ENCODE measurements around the gene SNX5. TPM values are rescaled to one million over a fixed set of nuclear protein-coding genes. Genes with fewer than 3 reads are reported as not detected.

Gene SNX5
- total RNA-seq, 1 experiment from 2014 or later: 90.8 TPM

DNA sequence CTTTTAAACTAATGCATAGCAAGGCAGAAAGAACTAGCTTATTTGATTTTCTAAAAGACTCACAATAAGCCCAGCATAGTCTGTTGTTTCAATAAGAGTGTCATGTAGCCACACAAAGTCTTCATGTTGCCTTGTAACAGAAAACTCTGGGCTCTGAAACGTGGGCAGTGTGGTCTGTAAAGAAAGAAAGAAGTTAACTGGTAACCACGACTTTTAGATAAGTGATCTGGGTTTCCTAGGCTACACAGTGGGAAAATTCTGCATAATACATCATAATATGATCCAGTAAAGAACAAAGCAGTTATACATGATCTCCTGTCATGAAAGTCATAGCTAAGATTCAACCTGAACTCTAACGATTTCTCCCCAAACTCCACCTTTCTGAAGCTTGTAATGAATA is 13.3 kb downstream of the SNX5 start:
- Histone ChIP-seq H3K27ac (ENCODE audit: low read length) (no peak overlapping the region), H3K36me3 (ENCODE audit: control insufficient read depth, insufficient read depth, low read length) (peaks cover 50% of the 10 kb centered on the region), H3K4me3 (ENCODE audit: low read depth in 2 of 2, low read length in 2 of 2) (no peak overlapping the region), H3K9me3 (ENCODE audit: control insufficient read depth, insufficient read depth, low read depth, low read length) (no peaks in the 10 kb centered on the region), H3K27me3 (ENCODE audit: control insufficient read depth, insufficient read depth, low read length) (no peaks in the 10 kb centered on the region), H3K4me1 (ENCODE audit: control insufficient read depth, insufficient read depth, low read length) (peaks cover 28% of the 10 kb centered on the region)
- TF ChIP-seq SIN3A (IDR thresholded peaks at IDR 0.05; ENCODE audit: borderline replicate concordance, insufficient read depth, low read depth, low read length) (no peak), TCF7L2 (IDR thresholded peaks at IDR 0.05; ENCODE audit: low read depth, low read length) (no peak), POLR2AphosphoS5 (IDR thresholded peaks at IDR 0.05; ENCODE audit: low read depth, low read length) (no peak)
- TF ChIP-seq, protein P1, sequence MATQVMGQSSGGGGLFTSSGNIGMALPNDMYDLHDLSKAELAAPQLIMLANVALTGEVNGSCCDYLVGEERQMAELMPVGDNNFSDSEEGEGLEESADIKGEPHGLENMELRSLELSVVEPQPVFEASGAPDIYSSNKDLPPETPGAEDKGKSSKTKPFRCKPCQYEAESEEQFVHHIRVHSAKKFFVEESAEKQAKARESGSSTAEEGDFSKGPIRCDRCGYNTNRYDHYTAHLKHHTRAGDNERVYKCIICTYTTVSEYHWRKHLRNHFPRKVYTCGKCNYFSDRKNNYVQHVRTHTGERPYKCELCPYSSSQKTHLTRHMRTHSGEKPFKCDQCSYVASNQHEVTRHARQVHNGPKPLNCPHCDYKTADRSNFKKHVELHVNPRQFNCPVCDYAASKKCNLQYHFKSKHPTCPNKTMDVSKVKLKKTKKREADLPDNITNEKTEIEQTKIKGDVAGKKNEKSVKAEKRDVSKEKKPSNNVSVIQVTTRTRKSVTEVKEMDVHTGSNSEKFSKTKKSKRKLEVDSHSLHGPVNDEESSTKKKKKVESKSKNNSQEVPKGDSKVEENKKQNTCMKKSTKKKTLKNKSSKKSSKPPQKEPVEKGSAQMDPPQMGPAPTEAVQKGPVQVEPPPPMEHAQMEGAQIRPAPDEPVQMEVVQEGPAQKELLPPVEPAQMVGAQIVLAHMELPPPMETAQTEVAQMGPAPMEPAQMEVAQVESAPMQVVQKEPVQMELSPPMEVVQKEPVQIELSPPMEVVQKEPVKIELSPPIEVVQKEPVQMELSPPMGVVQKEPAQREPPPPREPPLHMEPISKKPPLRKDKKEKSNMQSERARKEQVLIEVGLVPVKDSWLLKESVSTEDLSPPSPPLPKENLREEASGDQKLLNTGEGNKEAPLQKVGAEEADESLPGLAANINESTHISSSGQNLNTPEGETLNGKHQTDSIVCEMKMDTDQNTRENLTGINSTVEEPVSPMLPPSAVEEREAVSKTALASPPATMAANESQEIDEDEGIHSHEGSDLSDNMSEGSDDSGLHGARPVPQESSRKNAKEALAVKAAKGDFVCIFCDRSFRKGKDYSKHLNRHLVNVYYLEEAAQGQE (IDR thresholded peaks at IDR 0.05; ENCODE audit: insufficient read depth in 1 of 2, low read depth in 2 of 2, low read length in 1 of 2): no peak
- TF ChIP-seq, protein P2, sequence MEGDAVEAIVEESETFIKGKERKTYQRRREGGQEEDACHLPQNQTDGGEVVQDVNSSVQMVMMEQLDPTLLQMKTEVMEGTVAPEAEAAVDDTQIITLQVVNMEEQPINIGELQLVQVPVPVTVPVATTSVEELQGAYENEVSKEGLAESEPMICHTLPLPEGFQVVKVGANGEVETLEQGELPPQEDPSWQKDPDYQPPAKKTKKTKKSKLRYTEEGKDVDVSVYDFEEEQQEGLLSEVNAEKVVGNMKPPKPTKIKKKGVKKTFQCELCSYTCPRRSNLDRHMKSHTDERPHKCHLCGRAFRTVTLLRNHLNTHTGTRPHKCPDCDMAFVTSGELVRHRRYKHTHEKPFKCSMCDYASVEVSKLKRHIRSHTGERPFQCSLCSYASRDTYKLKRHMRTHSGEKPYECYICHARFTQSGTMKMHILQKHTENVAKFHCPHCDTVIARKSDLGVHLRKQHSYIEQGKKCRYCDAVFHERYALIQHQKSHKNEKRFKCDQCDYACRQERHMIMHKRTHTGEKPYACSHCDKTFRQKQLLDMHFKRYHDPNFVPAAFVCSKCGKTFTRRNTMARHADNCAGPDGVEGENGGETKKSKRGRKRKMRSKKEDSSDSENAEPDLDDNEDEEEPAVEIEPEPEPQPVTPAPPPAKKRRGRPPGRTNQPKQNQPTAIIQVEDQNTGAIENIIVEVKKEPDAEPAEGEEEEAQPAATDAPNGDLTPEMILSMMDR (IDR thresholded peaks at IDR 0.05): no peak
- no TSS peak for BruUV-seq (replicated peaks)
- ChIA-PET POLR2A (no interaction called here), CTCF (no interaction called here)
- in situ Hi-C loops (cut with HindIII; ENCODE audit: low pct_unique_long_range_greater_than_20kb, low sequenced_read_pairs): no loop called here
- DNase-seq (ENCODE audit: low read depth, low spot score) (no peak), ATAC-seq (no peak)
- intact Hi-C loops (cut with micrococcal nuclease; ENCODE audit: unreplicated experiment): no loop called here

GRCh38 chr20:17953935-17954334 is 14.7 kb downstream of the SNX5 start:
- TF ChIP-seq SIN3A (IDR thresholded peaks at IDR 0.05; ENCODE audit: borderline replicate concordance, insufficient read depth, low read depth, low read length) (no peak), TCF7L2 (IDR thresholded peaks at IDR 0.05; ENCODE audit: low read depth, low read length) (no peak), POLR2AphosphoS5 (IDR thresholded peaks at IDR 0.05; ENCODE audit: low read depth, low read length) (no peak)
- TF ChIP-seq, protein P1 (IDR thresholded peaks at IDR 0.05; ENCODE audit: insufficient read depth in 1 of 2, low read depth in 2 of 2, low read length in 1 of 2): no peak
- TF ChIP-seq, protein P2 (IDR thresholded peaks at IDR 0.05): no peak
- no TSS peak for BruUV-seq (replicated peaks)
- ATAC-seq: no peak
- POLR2A ChIA-PET: no interaction called here
- no peaks in the 10 kb centered on the region for H3K9me3 ChIP-seq (ENCODE audit: control insufficient read depth, insufficient read depth, low read depth, low read length)
- in situ Hi-C loops (cut with HindIII; ENCODE audit: low pct_unique_long_range_greater_than_20kb, low sequenced_read_pairs) (no loop called here), intact Hi-C loops (cut with micrococcal nuclease; ENCODE audit: unreplicated experiment) (no loop called here)
- H3K27ac ChIP-seq (ENCODE audit: low read length): no peak overlapping the region
- H3K36me3 ChIP-seq (ENCODE audit: control insufficient read depth, insufficient read depth, low read length): peaks cover 64% of the 10 kb centered on the region
- peaks cover 15% of the 10 kb centered on the region for H3K4me1 ChIP-seq (ENCODE audit: control insufficient read depth, insufficient read depth, low read length)
- H3K4me3 ChIP-seq (ENCODE audit: low read depth in 2 of 2, low read length in 2 of 2): no peak overlapping the region
- DNase-seq (ENCODE audit: low read depth, low spot score): no peak
- CTCF ChIA-PET: no interaction called here
- no peaks in the 10 kb centered on the region for H3K27me3 ChIP-seq (ENCODE audit: control insufficient read depth, insufficient read depth, low read length)
